ENCODE data around the gene APOBR. TPM values are rescaled to one million over a fixed set of nuclear protein-coding genes. Genes with fewer than 3 reads are reported as not detected.
"Not testable (repeated sequence)": the region's sequence is repeated elsewhere in the genome, so short reads cannot be mapped to it uniquely, and the experiment has no call there.

Gene APOBR
- total and polyA plus RNA-seq, 12 donors = 0.11 to 18.2 (median 2.5) TPM

DNA sequence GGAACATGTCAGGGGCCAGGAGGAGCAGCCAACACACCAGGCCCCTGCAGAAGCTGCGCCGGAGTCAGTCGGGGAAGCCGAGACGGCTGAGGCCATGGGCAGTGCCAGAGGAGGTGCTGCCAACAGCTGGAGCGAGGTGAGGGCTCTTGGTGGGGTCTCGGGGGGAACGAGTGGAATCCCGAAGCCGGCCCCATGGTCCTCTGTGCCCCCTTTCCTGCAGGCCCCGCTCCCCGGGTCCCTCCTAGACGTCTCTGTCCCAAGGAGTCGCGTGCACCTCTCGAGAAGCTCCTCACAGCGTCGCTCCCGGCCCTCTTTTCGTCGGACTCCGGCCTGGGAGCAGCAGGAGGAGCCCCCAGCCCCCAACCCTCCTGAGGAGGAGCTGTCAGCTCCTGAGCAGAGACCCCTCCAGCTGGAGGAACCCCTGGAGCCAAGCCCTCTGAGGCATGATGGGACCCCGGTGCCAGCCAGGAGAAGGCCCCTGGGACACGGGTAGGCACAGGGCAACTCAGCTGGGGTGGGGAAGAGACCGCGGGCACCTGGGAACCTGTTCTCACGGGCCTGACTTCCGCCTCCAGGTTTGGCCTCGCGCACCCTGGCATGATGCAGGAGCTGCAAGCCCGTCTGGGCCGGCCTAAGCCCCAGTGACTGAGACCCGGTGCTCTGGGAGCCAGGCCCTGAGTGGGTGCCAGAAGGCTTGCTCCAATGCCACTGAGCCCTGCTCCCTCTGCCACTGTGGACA lies 3.6 kb downstream of the APOBR start:
- no peaks in the 10 kb centered on the region for H3K4me1 ChIP-seq (replicated peaks in 1 of 2)
- H3K27me3 ChIP-seq = no peaks in the 10 kb centered on the region
- H3K27ac ChIP-seq = no peak overlapping the region
- no peak for TF ChIP-seq POLR2A (IDR thresholded peaks at IDR 0.05)
- TF ChIP-seq, protein P1, sequence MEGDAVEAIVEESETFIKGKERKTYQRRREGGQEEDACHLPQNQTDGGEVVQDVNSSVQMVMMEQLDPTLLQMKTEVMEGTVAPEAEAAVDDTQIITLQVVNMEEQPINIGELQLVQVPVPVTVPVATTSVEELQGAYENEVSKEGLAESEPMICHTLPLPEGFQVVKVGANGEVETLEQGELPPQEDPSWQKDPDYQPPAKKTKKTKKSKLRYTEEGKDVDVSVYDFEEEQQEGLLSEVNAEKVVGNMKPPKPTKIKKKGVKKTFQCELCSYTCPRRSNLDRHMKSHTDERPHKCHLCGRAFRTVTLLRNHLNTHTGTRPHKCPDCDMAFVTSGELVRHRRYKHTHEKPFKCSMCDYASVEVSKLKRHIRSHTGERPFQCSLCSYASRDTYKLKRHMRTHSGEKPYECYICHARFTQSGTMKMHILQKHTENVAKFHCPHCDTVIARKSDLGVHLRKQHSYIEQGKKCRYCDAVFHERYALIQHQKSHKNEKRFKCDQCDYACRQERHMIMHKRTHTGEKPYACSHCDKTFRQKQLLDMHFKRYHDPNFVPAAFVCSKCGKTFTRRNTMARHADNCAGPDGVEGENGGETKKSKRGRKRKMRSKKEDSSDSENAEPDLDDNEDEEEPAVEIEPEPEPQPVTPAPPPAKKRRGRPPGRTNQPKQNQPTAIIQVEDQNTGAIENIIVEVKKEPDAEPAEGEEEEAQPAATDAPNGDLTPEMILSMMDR (IDR thresholded peaks at IDR 0.05) = no peak
- WGBS, 4 donors = 76 to 86% (median 85%) methylated on average over 16 to 33 of the region's 33 CpGs
- no peak for DNase-seq
- H3K4me3 ChIP-seq = no peak overlapping the region
- no peaks in the 10 kb centered on the region for H3K36me3 ChIP-seq (replicated peaks in 1 of 2)
- no peaks in the 10 kb centered on the region for H3K9me3 ChIP-seq (replicated peaks in 1 of 3)
- intact Hi-C loops (cut with DNase I) = loop anchor here (5.0 to 10.0 kb wide), 3 partner anchors 44 to 107 kb away; no protein-coding TSS in a partner anchor

DNA sequence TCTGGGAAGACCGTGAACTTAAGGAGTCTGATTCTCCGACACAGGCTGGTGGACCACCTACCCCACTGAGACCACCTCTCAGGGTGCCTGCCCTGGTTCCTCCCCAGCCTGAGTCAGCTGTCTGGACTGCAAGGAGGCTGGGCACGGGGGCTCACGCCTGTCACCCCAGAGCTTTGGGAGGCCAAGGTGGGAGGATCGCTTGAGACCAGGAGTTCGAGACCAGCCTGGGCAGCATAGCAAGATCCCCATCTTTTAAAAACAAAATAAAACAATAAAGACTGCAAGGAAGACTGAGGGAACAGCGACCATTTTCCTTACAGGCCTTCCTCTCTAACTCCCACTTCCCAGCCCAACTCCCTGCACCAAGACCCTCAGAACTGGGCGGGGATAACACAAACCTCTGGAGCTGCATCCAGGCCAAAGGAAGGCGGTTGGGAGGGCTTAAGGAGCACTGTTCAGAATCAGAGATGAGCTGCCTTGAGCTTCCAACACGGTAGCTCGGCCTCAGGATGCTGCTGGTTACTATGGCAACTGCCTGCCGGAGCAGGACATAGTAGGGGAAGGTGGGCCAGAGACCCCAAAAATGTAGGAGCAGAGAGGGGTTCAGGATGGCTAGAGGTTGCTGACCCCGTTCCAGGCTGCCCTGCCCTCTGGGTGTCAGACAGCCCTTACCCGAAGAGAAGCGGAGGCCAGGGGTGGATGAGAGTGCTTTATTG lies 4.4 kb downstream of the APOBR start:
- no peaks in the 10 kb centered on the region for H3K36me3 ChIP-seq (replicated peaks in 1 of 2)
- DNase-seq = no peak
- 80 to 91% (median 89%) methylated on average over 13 to 15 of the region's 15 CpGs for WGBS, 4 donors
- no peaks in the 10 kb centered on the region for H3K27me3 ChIP-seq
- H3K4me1 ChIP-seq (replicated peaks in 1 of 2) = no peaks in the 10 kb centered on the region
- H3K27ac ChIP-seq = no peak overlapping the region
- intact Hi-C loops (cut with DNase I) = loop anchor here (5.0 to 10.0 kb wide), 3 partner anchors 43 to 106 kb away; no protein-coding TSS in a partner anchor
- TF ChIP-seq POLR2A (IDR thresholded peaks at IDR 0.05) = no peak
- TF ChIP-seq, protein P1 (IDR thresholded peaks at IDR 0.05) = no peak
- H3K4me3 ChIP-seq = no peak overlapping the region
- no peaks in the 10 kb centered on the region for H3K9me3 ChIP-seq (replicated peaks in 1 of 3)

DNA sequence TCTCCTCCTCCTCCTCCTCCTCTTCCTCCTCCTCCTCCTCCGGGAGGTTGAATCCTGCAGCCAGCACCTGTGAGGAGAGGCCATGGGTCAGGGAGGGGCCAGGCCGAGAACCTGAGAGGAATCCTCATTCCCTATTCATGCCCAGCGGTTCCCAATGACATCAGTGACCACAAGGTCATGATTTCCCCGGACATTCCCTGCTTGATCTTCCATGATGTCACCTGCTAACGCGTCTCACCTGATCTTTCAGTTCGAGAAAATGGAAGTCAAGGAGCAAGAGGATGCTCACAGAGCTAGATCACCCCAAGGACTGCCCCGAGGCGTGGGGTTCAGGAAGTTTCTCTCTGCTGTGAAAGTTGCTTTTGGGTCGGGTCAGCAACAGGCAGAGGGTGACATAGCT lies 5.4 kb downstream of the APOBR start:
- intact Hi-C loops (cut with DNase I) = loop anchor here (5.0 to 10.0 kb wide), 3 partner anchors 42 to 105 kb away; no protein-coding TSS in a partner anchor
- no peak overlapping the region for H3K27ac ChIP-seq
- H3K9me3 ChIP-seq (replicated peaks in 1 of 3) = no peaks in the 10 kb centered on the region
- 63 to 72% (median 68%) methylated on average over 9 to 10 of the region's 10 CpGs for WGBS, 4 donors
- TF ChIP-seq, protein P1 (IDR thresholded peaks at IDR 0.05) = no peak
- TF ChIP-seq POLR2A (IDR thresholded peaks at IDR 0.05) = no peak
- H3K4me3 ChIP-seq = no peak overlapping the region
- no peak for DNase-seq
- H3K27me3 ChIP-seq = no peaks in the 10 kb centered on the region
- no peaks in the 10 kb centered on the region for H3K36me3 ChIP-seq (replicated peaks in 1 of 2)
- no peaks in the 10 kb centered on the region for H3K4me1 ChIP-seq (replicated peaks in 1 of 2)

DNA sequence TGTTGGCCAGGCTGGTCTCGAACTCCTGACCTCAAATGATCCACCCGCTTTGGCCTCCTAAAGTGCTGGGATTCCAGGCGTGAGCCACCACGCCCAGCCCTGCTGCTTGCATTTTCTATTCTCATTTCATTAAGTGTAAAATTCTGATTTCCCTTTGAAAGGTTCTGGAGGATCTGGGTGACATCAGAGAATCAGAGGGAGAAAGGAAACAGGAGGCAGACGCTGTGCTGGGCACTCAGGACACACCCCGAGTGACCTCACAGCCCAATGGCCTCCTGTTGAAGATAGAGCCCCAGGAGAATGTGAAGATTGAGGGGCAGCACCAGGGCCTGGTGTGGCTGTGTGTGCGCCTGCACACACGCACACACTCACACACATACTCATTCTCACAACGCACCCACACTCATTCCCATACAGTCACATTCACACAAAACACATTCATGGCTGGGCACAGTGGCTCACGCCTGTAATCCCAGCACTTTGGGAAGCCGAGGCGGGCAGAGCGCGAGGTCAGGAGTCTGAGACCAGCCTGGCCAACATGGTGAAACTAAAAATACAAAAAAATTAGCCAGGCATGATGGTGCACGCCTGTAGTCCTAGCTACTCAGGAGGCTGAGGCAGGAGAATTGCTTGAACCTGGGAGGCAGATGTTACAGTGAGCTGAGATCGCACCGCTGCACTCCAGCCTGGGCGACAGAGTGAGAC lies 6.2 kb downstream of the APOBR start:
- H3K36me3 ChIP-seq (replicated peaks in 1 of 2); H3K27ac ChIP-seq; H3K9me3 ChIP-seq (replicated peaks in 1 of 3); H3K4me1 ChIP-seq (replicated peaks in 1 of 2); DNase-seq; H3K27me3 ChIP-seq; intact Hi-C loops (cut with DNase I); H3K4me3 ChIP-seq: not testable (repeated sequence)
- 80 to 87% (median 86%) methylated on average over 18 of the region's 18 CpGs for WGBS, 4 donors

All from adrenal gland (tissue), 12 donors.